ENCODE data around the gene SZRD1.

GRCh38 chr1:16405441-16405840 is 38.4 kb downstream of the SZRD1 start:
- TF ChIP-seq SNAI2 (CRISPR knock-in tag; IDR thresholded peaks at IDR 0.05) (no peak), CREB5 (CRISPR knock-in tag; IDR thresholded peaks at IDR 0.05; ENCODE audit: low read depth) (no peak), ZFP30 (CRISPR knock-in tag; IDR thresholded peaks at IDR 0.05) (no peak), ZC3H10 (CRISPR knock-in tag; IDR thresholded peaks at IDR 0.05) (no peak), RARB (CRISPR knock-in tag; IDR thresholded peaks at IDR 0.05) (no peak)
- TF ChIP-seq, protein P1, sequence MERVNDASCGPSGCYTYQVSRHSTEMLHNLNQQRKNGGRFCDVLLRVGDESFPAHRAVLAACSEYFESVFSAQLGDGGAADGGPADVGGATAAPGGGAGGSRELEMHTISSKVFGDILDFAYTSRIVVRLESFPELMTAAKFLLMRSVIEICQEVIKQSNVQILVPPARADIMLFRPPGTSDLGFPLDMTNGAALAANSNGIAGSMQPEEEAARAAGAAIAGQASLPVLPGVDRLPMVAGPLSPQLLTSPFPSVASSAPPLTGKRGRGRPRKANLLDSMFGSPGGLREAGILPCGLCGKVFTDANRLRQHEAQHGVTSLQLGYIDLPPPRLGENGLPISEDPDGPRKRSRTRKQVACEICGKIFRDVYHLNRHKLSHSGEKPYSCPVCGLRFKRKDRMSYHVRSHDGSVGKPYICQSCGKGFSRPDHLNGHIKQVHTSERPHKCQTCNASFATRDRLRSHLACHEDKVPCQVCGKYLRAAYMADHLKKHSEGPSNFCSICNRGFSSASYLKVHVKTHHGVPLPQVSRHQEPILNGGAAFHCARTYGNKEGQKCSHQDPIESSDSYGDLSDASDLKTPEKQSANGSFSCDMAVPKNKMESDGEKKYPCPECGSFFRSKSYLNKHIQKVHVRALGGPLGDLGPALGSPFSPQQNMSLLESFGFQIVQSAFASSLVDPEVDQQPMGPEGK (CRISPR knock-in tag; IDR thresholded peaks at IDR 0.05; ENCODE audit: borderline replicate concordance), result no peak
- TF ChIP-seq, protein P2, sequence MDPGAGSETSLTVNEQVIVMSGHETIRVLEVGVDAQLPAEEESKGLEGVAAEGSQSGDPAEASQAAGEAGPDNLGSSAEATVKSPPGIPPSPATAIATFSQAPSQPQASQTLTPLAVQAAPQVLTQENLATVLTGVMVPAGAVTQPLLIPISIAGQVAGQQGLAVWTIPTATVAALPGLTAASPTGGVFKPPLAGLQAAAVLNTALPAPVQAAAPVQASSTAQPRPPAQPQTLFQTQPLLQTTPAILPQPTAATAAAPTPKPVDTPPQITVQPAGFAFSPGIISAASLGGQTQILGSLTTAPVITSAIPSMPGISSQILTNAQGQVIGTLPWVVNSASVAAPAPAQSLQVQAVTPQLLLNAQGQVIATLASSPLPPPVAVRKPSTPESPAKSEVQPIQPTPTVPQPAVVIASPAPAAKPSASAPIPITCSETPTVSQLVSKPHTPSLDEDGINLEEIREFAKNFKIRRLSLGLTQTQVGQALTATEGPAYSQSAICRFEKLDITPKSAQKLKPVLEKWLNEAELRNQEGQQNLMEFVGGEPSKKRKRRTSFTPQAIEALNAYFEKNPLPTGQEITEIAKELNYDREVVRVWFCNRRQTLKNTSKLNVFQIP (CRISPR knock-in tag; IDR thresholded peaks at IDR 0.05; ENCODE audit: borderline replicate concordance, low read depth), result no peak

Measured in SK-N-SH treated with all-trans-retinoic acid at 6 μM for 48 hours (cell line).